Measurements from ENCODE around the gene ENDOD1. TPM values are rescaled to one million over a fixed set of nuclear protein-coding genes. Genes with fewer than 3 reads are reported as not detected.

ENDOD1 gene
- total RNA-seq, 4 donors from 2014 or later = 31.1 to 52.3 (median 36.8) TPM

GRCh38 chr11:95100856-95101507 lies 11.3 kb downstream of the ENDOD1 start:
- no peak for DNase-seq
- WGBS, 2 donors = 92 to 94% methylated on average over 6 of the region's 6 CpGs
- TF ChIP-seq CTCF (IDR thresholded peaks at IDR 0.05) (no peak), POLR2A (IDR thresholded peaks at IDR 0.05) (no peak)
- Histone ChIP-seq H3K36me3 (no peaks in the 10 kb centered on the region), H3K9me3 (no peaks in the 10 kb centered on the region), H3K4me1 (peaks cover 9 to 13% of the 10 kb centered on the region in 2 donors), H3K27me3 (no peaks in the 10 kb centered on the region), H3K27ac (no peak overlapping the region), H3K4me3 (replicated peaks in 1 of 3) (no peak overlapping the region)
- intact Hi-C loops (cut with DNase I) = no loop called here

GRCh38 chr11:95101935-95102334 lies 12.3 kb downstream of the ENDOD1 start:
- Histone ChIP-seq H3K27me3 (no peaks in the 10 kb centered on the region), H3K36me3 (no peaks in the 10 kb centered on the region)

GRCh38 chr11:95102733-95103132 lies 13.1 kb downstream of the ENDOD1 start:
- no peak overlapping the region for H3K4me3 ChIP-seq (replicated peaks in 1 of 3)
- no peaks in the 10 kb centered on the region for H3K27me3 ChIP-seq
- WGBS, 2 donors = 99 to 100% methylated on average over 2 of the region's 2 CpGs
- intact Hi-C loops (cut with DNase I) = no loop called here
- no peak for DNase-seq
- peaks cover 8 to 10% of the 10 kb centered on the region in 2 donors for H3K4me1 ChIP-seq
- H3K36me3 ChIP-seq = no peaks in the 10 kb centered on the region
- no peaks in the 10 kb centered on the region for H3K9me3 ChIP-seq
- no peak overlapping the region for H3K27ac ChIP-seq
- TF ChIP-seq CTCF (IDR thresholded peaks at IDR 0.05) (no peak), POLR2A (IDR thresholded peaks at IDR 0.05) (no peak)

More at GRCh38 chr11:95101935-95102334, 12.3 kb downstream of the ENDOD1 start:
- TF ChIP-seq POLR2A (IDR thresholded peaks at IDR 0.05) (no peak), CTCF (IDR thresholded peaks at IDR 0.05) (no peak)
- Histone ChIP-seq H3K4me1 (peaks cover 2 to 8% of the 10 kb centered on the region in 2 donors), H3K4me3 (replicated peaks in 1 of 3) (no peak overlapping the region), H3K9me3 (no peaks in the 10 kb centered on the region), H3K27ac (no peak overlapping the region)
- 79 to 83% methylated on average over 1 of the region's 1 CpG for WGBS, 2 donors
- intact Hi-C loops (cut with DNase I) = no loop called here
- DNase-seq = no peak

- intact Hi-C loops (cut with DNase I) = no loop called here
- no peak overlapping the region for H3K27ac ChIP-seq
- H3K9me3 ChIP-seq = no peaks in the 10 kb centered on the region
- 91 to 93% methylated on average over 5 of the region's 5 CpGs for WGBS, 2 donors
- TF ChIP-seq POLR2A (IDR thresholded peaks at IDR 0.05) = no peak
- TF ChIP-seq CTCF (IDR thresholded peaks at IDR 0.05) = no peak
- H3K27me3 ChIP-seq = no peaks in the 10 kb centered on the region
- H3K4me1 ChIP-seq = peaks cover 10 to 18% of the 10 kb centered on the region in 2 donors
- H3K4me3 ChIP-seq (replicated peaks in 1 of 3) = no peak overlapping the region
- DNase-seq = no peak
- no peaks in the 10 kb centered on the region for H3K36me3 ChIP-seq
These were observed 14.1 kb downstream of the ENDOD1 start for GRCh38 chr11:95103701-95104100.

- intact Hi-C loops (cut with DNase I) = no loop called here
- no peak overlapping the region for H3K4me3 ChIP-seq (replicated peaks in 1 of 3)
- H3K36me3 ChIP-seq = no peaks in the 10 kb centered on the region
- H3K4me1 ChIP-seq = peaks cover 10 to 23% of the 10 kb centered on the region in 2 donors
- H3K9me3 ChIP-seq = no peaks in the 10 kb centered on the region
- 83% methylated on average over 6 of the region's 6 CpGs for WGBS, 2 donors
- no peak for TF ChIP-seq POLR2A (IDR thresholded peaks at IDR 0.05)
- no peak for TF ChIP-seq CTCF (IDR thresholded peaks at IDR 0.05)
- no peak for DNase-seq
- no peaks in the 10 kb centered on the region for H3K27me3 ChIP-seq
- no peak overlapping the region for H3K27ac ChIP-seq
These were observed 14.6 kb downstream of the ENDOD1 start for GRCh38 chr11:95104121-95104830.

Data from thyroid gland (tissue), 4 donors.